AG10803 (cell line): ENCODE data around the gene PREP.

Experiments used
- DNase-seq: peaks from one replicate; pipeline ENCODE4 v3.0.0; 2010; ENCODE audit warnings: low read depth
- H3K4me3 ChIP-seq: 2 replicates; pipeline ENCODE4 v1.5.1; 2011; ENCODE audit warnings: mild to moderate bottlenecking, low read length, control low read depth
- CTCF ChIP-seq: conservative IDR thresholded peaks from 2 replicates; pipeline ENCODE4 v1.5.1; 2011; ENCODE audit warnings: mild to moderate bottlenecking, low read length, control low read depth, inconsistent platforms

The PREP gene

GRCh38 chr6:105282631-105283585, 120.0 kb downstream of the PREP start:
- no peak for TF ChIP-seq CTCF
- no peak overlapping the region for H3K4me3 ChIP-seq
- no peak for DNase-seq

- no peak for DNase-seq
- no peak overlapping the region for H3K4me3 ChIP-seq
- no peak for TF ChIP-seq CTCF
These were observed 122.8 kb downstream of the PREP start for GRCh38 chr6:105280033-105280432.

- DNase-seq, result no peak
These were observed 123.4 kb downstream of the PREP start for GRCh38 chr6:105279463-105279862.

GRCh38 chr6:105278813-105279212, 124.1 kb downstream of the PREP start:
- TF ChIP-seq CTCF, result no peak
- no peak for DNase-seq
- H3K4me3 ChIP-seq, result no peak overlapping the region

More at GRCh38 chr6:105279463-105279862, 123.4 kb downstream of the PREP start:
- H3K4me3 ChIP-seq, result no peak overlapping the region
- no peak for TF ChIP-seq CTCF

GRCh38 chr6:105278035-105278434, 124.8 kb downstream of the PREP start:
- no peak overlapping the region for H3K4me3 ChIP-seq
- no peak for DNase-seq
- TF ChIP-seq CTCF, result no peak

GRCh38 chr6:105276374-105276773, 126.5 kb downstream of the PREP start:
- TF ChIP-seq CTCF, result no peak
- H3K4me3 ChIP-seq, result no peak overlapping the region
- no peak for DNase-seq

GRCh38 chr6:105275542-105275941, 127.3 kb downstream of the PREP start:
- TF ChIP-seq CTCF, result no peak
- DNase-seq, result no peak
- H3K4me3 ChIP-seq, result no peak overlapping the region
